Endothelial cell (in vitro differentiated cells): ENCODE results near the gene AAK1. TPM values are rescaled to one million over a fixed set of nuclear protein-coding genes. Genes with fewer than 3 reads are reported as not detected.

ENCODE experiments used
- DNase-seq: peaks from one replicate; pipeline ENCODE4 v3.0.0; 2021; ENCODE audit warnings: low spot score
- H3K27ac Mint-ChIP-seq: one replicate; pipeline ENCODE4 v1.8.0; 2021; ENCODE audit warnings: mixed read lengths, inconsistent platforms; ENCODE audit not compliant: unreplicated experiment
- H3K27me3 Mint-ChIP-seq: one replicate; pipeline ENCODE4 v1.8.0; 2021; ENCODE audit warnings: mild to moderate bottlenecking, moderate library complexity, mixed read lengths, inconsistent platforms; ENCODE audit not compliant: unreplicated experiment
- H3K36me3 Mint-ChIP-seq: one replicate; pipeline ENCODE4 v1.8.0; 2021; ENCODE audit warnings: mild to moderate bottlenecking, low read depth, mixed read lengths, inconsistent platforms; ENCODE audit not compliant: unreplicated experiment
- H3K4me1 Mint-ChIP-seq: one replicate; pipeline ENCODE4 v1.8.0; 2021; ENCODE audit warnings: mild to moderate bottlenecking, mixed read lengths, inconsistent platforms; ENCODE audit not compliant: unreplicated experiment
- H3K4me3 Mint-ChIP-seq: one replicate; pipeline ENCODE4 v1.8.0; 2021; ENCODE audit warnings: mild to moderate bottlenecking, mixed read lengths, inconsistent platforms; ENCODE audit not compliant: unreplicated experiment
- H3K9me3 Mint-ChIP-seq: one replicate; pipeline ENCODE4 v1.8.0; 2021; ENCODE audit warnings: mixed read lengths, inconsistent platforms; ENCODE audit not compliant: unreplicated experiment
- total RNA-seq: library from RNA; stranded (reverse); fragmentation: NEBNext Ultra II Directional; extraction: Animal tissue kit (Norgen Biotek cat#: 25700); gene quantifications from one replicate; pipeline ENCODE4 v1.2.1, GENCODE V29; 2021; ENCODE audit not compliant: unreplicated experiment
- TF ChIP-seq, protein P1 (sequence below): fragments of 200-600 bp; sonication (generic); IDR thresholded peaks from one replicate; pipeline ENCODE4 v1.5.0; 2021; ENCODE audit warnings: antibody characterized with exemption; ENCODE audit not compliant: unreplicated experiment

The AAK1 gene
- total RNA-seq, 1 donor from 2014 or later: 144 TPM

DNA sequence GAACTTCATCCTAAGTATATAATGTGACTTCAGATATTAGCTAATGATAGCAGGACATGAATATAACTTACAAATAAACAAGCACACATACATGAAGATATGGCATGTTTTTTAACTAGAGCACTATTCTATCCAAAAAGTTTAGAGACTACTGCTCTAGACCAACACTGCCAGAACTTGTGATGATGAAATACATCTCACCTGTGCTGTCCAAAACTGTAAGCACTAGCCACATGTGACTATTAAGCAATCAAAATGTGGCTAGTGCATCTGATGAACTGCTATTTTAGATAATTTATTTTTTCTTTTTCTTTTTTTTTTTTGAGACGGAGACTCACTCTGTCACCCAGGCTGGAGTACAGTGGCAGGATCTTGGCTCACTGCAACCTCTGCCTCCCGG is 7.1 kb downstream of the AAK1 start:
- H3K27me3 Mint-ChIP-seq: no peaks in the 10 kb centered on the region
- TF ChIP-seq, protein P1, sequence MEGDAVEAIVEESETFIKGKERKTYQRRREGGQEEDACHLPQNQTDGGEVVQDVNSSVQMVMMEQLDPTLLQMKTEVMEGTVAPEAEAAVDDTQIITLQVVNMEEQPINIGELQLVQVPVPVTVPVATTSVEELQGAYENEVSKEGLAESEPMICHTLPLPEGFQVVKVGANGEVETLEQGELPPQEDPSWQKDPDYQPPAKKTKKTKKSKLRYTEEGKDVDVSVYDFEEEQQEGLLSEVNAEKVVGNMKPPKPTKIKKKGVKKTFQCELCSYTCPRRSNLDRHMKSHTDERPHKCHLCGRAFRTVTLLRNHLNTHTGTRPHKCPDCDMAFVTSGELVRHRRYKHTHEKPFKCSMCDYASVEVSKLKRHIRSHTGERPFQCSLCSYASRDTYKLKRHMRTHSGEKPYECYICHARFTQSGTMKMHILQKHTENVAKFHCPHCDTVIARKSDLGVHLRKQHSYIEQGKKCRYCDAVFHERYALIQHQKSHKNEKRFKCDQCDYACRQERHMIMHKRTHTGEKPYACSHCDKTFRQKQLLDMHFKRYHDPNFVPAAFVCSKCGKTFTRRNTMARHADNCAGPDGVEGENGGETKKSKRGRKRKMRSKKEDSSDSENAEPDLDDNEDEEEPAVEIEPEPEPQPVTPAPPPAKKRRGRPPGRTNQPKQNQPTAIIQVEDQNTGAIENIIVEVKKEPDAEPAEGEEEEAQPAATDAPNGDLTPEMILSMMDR: no peak
- no peak for DNase-seq
- H3K27ac Mint-ChIP-seq: no peak overlapping the region
- no peak overlapping the region for H3K4me3 Mint-ChIP-seq
- H3K36me3 Mint-ChIP-seq: peaks cover 26% of the 10 kb centered on the region
- H3K9me3 Mint-ChIP-seq: no peaks in the 10 kb centered on the region
- peaks cover 35% of the 10 kb centered on the region for H3K4me1 Mint-ChIP-seq

GRCh38 chr2:69635432-69635831 is 8.1 kb downstream of the AAK1 start:
- Mint-ChIP-seq H3K4me3 (no peak overlapping the region), H3K27ac (no peak overlapping the region), H3K4me1 (peaks cover 35% of the 10 kb centered on the region), H3K9me3 (no peaks in the 10 kb centered on the region), H3K27me3 (no peaks in the 10 kb centered on the region), H3K36me3 (peaks cover 22% of the 10 kb centered on the region)
- TF ChIP-seq, protein P1: no peak
- DNase-seq: no peak

DNA sequence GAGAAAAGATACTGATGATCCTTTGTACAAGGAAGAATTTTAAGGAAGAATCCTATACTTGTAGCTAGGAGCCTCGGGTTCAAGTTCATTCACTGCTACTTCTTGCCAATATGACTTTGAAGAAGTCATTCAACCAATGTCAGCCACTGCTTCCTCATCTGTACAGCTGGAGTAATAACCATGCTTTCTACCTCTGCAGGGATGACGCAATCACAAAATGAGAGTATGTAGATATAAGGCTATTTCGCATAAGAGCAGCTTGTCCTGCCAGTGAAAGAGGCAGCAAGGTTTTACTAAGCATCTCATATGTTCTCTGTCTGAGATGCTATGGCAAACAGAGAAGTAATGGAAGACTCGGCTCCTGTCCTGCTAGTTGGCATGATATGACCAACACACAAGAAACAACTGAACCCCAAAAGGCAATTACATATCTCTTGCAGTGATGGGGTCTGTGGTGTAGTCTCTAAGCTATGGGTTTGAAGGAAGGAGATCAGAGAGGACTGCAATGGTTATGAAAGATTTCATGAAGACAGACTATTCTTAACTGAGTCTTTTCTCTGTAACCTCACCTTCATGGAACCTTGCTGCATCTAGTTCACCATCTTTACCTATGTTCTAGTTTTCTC is 9.2 kb downstream of the AAK1 start:
- H3K27ac Mint-ChIP-seq: no peak overlapping the region
- H3K27me3 Mint-ChIP-seq: no peaks in the 10 kb centered on the region
- peaks cover 12% of the 10 kb centered on the region for H3K36me3 Mint-ChIP-seq
- no peak overlapping the region for H3K4me3 Mint-ChIP-seq
- TF ChIP-seq, protein P1: no peak
- DNase-seq: no peak
- peaks cover 25% of the 10 kb centered on the region for H3K4me1 Mint-ChIP-seq
- H3K9me3 Mint-ChIP-seq: no peaks in the 10 kb centered on the region

DNA sequence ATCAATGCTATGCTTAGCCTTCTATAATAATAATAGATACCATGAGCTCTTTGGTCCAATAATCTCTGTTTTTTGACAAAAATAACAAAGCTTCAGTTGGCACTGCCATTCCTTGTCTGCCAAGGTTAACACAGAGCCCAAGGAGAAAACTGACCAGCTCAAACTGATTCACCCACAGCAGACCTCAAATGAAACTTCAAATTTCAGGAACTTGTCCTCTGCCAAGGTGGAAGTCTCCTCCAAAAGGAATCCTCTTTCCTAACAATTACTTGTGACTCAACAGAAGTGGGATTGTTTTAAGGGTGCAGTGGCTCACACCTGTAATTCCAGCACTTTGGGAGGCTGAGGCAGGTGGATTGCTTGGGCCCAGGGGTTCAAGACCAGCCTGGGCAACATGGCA is 12.1 kb downstream of the AAK1 start:
- Mint-ChIP-seq H3K4me1 (peaks cover 16% of the 10 kb centered on the region), H3K9me3 (no peaks in the 10 kb centered on the region), H3K27me3 (no peaks in the 10 kb centered on the region), H3K4me3 (no peak overlapping the region), H3K36me3 (no peaks in the 10 kb centered on the region), H3K27ac (no peak overlapping the region)
- TF ChIP-seq, protein P1: no peak
- DNase-seq: no peak

DNA sequence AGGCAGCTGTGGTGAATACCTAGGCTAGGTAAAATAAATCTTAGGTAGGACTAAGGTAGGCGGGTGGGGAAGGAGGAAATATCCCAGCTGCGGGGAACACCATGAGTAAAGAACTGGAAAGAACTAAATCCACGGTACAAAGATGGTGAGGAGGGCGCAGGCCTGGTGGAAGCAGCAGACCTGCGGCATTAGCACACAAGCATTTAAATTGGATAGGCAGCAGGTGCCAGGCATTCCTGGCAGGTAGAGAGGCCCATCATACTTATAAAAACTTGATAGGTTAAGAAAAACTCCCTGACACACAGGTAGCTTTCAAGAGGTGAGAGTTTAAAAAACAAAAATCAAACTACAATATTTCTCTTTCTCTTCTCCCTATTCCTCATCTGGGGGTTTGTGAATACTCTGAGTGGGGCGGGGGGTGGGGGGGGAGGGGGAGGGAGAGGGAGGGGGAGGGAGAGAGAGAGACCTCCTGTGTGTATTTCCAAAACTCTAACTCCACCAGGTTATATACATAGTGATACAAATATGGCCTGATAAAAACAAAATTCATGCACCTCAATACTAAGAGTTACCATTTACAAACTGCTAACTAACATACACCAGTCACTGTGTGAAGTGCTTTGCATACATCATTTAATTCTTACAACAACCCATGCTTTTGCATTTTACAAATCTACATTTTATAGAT is 13.5 kb downstream of the AAK1 start:
- H3K36me3 Mint-ChIP-seq: no peaks in the 10 kb centered on the region
- no peak for DNase-seq
- peaks cover 13% of the 10 kb centered on the region for H3K4me1 Mint-ChIP-seq
- no peak overlapping the region for H3K4me3 Mint-ChIP-seq
- TF ChIP-seq, protein P1: no peak
- no peak overlapping the region for H3K27ac Mint-ChIP-seq
- H3K27me3 Mint-ChIP-seq: no peaks in the 10 kb centered on the region
- no peaks in the 10 kb centered on the region for H3K9me3 Mint-ChIP-seq
